AG09309 (cell line): Measurements from ENCODE around the gene ATP11C.

Experiments used
- DNase-seq: peaks from one replicate; pipeline ENCODE4 v3.0.0-alpha.2; 2010; ENCODE audit warnings: low read depth
- H3K4me3 ChIP-seq: 2 replicates; pipeline ENCODE4 v1.5.1; 2011; ENCODE audit warnings: mild to moderate bottlenecking, low read depth, low read length, moderate library complexity; ENCODE audit not compliant: control insufficient read depth
- TF ChIP-seq, protein P1 (sequence below): IDR thresholded peaks from 2 replicates; pipeline ENCODE4 v1.5.1; 2011; ENCODE audit warnings: mild to moderate bottlenecking, low read depth, low read length, inconsistent platforms; ENCODE audit not compliant: insufficient read depth, control insufficient read depth; ENCODE audit errors: missing control alignments

Gene ATP11C

DNA sequence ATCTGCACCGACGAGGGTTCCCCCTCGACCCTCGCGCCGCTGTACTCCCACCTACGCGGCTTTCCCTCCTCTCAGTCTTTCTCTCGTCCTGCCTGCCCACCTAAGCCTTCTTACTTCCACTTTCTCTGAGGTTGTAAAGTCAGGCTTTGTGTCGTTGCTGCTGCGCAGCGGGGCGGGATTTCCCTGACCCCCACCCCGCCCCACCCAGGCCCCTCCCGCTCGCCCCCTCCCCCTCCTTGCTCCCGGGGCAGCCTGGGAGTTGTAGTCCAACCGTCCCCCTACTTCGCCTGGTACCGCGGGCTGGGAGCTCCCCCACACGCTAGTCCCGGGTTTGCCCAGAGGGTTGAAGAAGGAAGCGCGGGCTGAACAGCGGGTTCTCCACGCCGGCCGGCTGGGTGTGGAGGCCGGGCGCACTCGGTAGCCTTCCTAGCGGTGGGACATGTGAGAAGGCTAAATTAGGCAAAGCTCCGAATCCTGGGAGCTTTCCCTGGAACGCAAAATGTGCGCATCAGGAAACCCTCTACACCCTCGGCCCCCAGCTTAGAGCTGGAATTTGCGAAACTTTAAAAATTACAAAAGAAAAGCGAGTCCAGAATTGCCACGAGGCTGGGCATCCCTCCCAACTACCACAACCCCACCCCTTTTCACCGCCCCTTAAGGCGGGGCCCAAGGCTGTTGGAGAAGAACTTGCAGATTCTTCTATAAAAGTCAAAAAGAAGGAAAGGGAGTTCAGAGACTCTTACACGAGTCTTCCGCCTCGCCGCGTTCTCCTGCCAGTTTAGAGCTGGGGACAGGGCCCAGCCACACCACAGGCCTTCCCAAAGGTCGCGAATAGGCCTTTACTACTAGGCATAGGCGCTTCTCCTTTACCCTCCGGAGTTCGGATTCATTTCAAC lies at the start of gene ATP11C:
ATP11C (minus strand) TSS at position 153 of the 896 bp plus-strand sequence. CDS start 1,011 bp downstream, outside the sequence.
- DNase-seq = peak; percentile 54
- TF ChIP-seq, protein P1, sequence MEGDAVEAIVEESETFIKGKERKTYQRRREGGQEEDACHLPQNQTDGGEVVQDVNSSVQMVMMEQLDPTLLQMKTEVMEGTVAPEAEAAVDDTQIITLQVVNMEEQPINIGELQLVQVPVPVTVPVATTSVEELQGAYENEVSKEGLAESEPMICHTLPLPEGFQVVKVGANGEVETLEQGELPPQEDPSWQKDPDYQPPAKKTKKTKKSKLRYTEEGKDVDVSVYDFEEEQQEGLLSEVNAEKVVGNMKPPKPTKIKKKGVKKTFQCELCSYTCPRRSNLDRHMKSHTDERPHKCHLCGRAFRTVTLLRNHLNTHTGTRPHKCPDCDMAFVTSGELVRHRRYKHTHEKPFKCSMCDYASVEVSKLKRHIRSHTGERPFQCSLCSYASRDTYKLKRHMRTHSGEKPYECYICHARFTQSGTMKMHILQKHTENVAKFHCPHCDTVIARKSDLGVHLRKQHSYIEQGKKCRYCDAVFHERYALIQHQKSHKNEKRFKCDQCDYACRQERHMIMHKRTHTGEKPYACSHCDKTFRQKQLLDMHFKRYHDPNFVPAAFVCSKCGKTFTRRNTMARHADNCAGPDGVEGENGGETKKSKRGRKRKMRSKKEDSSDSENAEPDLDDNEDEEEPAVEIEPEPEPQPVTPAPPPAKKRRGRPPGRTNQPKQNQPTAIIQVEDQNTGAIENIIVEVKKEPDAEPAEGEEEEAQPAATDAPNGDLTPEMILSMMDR = peak; percentile 10

DNA sequence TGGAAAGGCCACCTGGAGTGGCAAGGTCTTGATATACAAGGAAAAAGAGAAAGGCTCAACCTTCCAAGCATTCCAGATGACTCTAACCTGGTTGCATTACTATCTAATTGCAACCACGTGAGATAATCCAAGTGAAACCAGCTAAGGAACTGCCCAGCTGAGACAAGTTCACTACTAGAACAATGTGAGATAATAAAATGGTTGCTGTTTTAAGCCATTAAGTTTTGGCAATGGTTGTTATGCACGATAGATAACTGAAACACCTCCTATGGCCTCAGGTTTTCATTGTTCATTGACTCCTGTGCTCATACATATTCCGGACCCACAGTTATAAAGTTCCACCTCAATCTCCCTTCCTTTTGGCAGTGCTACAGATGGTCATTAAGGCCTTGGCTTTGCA lies 41.6 kb upstream of the ATP11C start:
- TF ChIP-seq, protein P1 = no peak
- DNase-seq = no peak
- H3K4me3 ChIP-seq = no peak overlapping the region

More for the DNA sequence above, at the start of gene ATP11C:
- peak within 1 kb of the TSS; percentile 85 for H3K4me3 ChIP-seq

DNA sequence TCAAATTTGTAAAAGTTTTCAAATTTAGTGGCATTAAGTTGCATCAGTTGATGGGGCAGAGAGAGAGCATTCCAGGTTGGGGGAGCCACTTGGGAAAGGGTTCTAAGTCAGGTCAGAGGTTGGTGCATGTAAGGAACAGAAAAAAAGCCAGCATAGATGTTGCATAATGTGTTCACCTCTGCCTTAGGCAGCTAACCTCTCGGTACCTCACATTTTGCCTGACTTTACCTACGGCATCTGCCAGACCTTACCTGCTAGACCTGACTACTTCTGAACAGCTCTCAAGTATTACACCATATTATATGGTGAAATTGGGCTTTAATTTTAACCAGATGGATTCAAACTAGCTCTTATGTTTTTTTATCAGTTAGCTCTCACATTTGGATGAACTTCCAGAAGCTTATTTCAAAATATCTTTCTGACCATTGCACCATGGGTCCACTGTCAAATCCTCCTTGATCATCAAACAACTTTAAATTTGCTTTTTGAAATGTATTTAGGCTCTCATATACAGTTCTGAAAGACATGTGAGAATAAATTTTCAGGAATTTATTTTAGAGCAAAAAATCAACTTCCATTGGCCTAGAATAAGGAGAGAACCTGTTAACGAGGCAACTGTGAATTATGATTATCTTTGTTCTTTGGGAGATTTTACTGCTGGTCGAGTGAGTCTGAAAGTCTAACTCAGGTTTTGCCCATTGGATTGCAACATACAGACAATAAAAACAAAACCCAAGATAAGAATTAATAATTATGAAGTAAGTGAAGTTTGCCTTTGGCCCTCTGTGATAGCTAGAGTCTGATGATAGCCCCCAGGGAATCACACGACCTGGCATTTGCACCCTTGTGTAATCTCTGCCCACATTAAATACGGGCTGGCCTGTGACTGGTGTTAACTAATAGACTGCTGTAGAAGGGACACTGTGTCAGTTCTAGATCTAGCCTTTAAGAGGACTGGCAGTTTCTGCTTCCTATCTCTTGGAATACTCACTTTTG lies 40.1 kb upstream of the ATP11C start:
- no peak for DNase-seq
- no peak overlapping the region for H3K4me3 ChIP-seq
- TF ChIP-seq, protein P1 = no peak

DNA sequence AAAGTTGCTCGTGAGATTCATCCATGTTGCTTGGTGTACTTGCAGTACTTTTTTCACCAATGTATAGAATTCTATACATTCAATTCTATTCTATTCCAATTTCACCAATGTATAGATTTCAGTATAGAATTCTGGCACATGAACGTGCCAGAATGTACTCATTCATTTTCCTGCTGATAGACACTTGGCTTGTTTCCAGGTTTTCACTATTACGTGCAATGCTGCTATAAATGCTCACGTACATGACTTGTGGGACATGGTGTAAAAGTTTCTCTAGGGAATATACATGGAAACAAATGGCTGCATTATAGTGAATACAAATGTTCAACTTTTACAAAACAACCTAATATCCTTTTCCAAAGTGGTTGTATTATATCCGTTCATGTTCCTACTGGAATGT lies 39.3 kb upstream of the ATP11C start:
- no peak for DNase-seq
- TF ChIP-seq, protein P1 = no peak
- H3K4me3 ChIP-seq = no peak overlapping the region

- TF ChIP-seq, protein P1 = no peak
- no peak for DNase-seq
- H3K4me3 ChIP-seq = no peak overlapping the region
Measured at GRCh38 chrX:139971394-139971749, 38.5 kb upstream of the ATP11C start.

DNA sequence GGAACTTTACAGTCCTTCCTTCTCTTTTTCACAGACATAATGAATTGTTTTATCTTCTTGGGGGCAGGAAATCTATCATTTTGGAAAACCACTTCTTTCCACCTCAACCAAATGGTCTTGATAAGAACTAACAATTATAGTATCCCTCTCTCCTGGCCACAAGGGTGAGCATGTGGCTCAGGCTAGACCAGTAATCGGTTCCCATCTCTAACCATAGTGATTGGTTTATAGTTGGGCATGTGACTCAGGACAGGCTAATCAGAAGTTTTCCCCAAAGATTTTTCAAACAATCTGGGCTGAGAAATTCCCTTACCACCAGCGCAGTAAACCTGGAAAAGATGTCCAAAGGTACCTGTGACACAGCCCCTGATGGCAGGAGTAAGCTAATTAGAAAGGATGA lies 36.4 kb upstream of the ATP11C start:
- TF ChIP-seq, protein P1 = no peak
- no peak overlapping the region for H3K4me3 ChIP-seq
- no peak for DNase-seq
